ENCODE data around the gene FOXO4.
"Not testable (repeated sequence)": the region's sequence is repeated elsewhere in the genome, so short reads cannot be mapped to it uniquely, and the experiment has no call there.

Gene FOXO4

DNA sequence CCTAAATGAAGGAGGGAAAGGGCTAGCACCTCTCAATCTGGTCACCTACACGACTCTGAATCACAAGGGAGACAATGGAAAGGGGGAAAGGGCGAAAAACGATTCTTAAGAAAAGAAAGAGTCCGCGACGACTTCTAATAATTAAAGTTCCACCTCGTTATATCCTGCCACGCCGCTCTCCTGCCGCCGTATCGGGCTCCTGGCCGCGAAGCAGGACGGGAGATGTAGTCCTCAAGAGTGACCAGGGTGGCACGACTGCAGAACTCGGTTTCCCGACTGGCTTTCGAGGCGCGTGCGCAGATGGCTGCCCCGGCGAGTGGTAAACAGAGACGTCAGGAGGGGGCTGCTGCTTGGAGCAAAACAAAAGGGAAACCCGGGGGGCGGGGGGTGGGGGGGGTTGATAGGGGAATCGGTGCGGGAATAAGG lies at the start of gene FOXO4:
TSS of gene FOXO4 (plus strand) at position 297 of the 426 bp plus-strand sequence. CDS start 678 bp downstream, outside the sequence.
- DNase-seq: peak; percentile 86

DNA sequence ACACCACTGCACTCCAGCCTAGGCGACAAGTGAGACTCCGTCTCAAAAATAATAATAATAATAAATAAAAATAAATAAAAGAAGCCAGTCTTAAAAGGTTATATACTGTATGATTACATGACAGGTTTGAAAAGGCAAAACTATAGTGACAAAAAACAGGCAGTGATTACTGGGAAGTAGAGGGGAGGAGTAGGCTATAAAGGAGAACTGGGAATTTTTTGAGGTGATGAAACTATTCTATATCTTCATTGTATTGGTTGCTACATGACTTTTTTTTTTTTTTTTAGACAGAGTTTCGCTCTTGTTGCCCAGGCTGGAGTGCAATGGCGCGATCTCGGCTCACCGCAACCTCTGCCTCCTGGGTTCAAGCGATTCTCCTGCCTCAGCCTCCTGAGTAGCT lies 47.8 kb upstream of the FOXO4 start:
- not testable (repeated sequence) for DNase-seq

- no peak for DNase-seq
Measured at GRCh38 chrX:71052721-71053120, 42.9 kb upstream of the FOXO4 start.

GRCh38 chrX:71053217-71053621 lies 42.4 kb upstream of the FOXO4 start:
- no peak for DNase-seq

GRCh38 chrX:71056867-71057266 lies 38.8 kb upstream of the FOXO4 start:
- no peak for DNase-seq

DNA sequence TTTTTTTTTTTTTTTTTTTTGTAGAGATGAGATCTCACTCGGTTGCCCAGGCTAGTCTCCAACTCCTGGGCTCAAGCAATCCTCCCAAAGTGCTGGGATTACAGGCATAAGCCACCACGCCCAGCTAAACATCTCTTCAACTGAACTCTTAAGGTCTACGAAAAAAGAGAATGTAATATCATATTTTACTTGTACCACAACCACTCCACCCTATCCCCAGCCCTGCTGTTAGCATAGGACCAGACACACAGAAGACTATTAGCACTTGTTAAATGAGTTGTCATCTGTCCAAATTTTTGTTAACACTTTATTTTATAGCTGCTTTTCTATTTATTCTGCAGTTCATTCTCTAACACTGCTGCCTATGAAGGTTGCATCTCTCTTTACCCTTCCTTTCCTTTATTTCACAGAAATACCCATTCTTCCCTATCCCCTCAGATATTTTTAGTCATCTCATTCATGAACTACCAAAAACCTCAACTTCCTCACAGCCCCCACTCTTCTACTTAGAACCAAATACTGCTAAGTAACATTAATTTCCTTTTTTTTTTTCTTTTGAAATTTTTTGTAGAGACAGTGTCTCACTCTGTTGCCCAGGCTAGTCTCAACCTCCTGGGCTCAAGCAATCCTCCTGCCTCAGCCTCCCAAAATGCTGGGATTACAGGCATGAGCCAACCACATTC lies 37.7 kb upstream of the FOXO4 start:
- no peak for DNase-seq

GRCh38 chrX:71060127-71060526 lies 35.5 kb upstream of the FOXO4 start:
- DNase-seq: no peak

DNA sequence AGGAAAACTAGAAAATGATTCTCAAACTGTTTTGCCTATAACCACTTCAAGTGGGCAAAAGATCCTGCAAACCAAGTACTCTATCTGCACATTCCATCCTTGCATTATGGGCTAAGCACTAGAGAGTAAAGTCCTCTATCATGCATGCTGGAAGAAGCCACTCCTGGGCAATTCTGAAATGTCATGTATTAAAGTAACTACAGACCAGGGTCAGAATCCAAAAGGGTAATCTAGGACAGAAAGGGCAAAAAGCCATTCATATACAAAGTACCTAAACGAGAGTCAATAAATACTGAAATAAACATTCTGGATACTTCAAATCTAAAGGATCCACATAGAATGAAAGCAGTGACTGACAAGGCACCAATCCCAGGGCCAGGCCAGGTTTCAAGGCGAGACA lies 28.6 kb upstream of the FOXO4 start:
- DNase-seq: no peak

- no peak for DNase-seq
Measured at GRCh38 chrX:71067712-71068043, 28.0 kb upstream of the FOXO4 start.

- peak; percentile 82 for DNase-seq
Measured at GRCh38 chrX:71068044-71068918, 27.4 kb upstream of the FOXO4 start, which contains the start of gene SNX12. Gene SNX12 (minus strand): TSS chrX:71068334. CDS start chrX:71068306, 28 bp downstream.

GRCh38 chrX:71070531-71070930 lies 25.1 kb upstream of the FOXO4 start:
- DNase-seq: no peak

DNA sequence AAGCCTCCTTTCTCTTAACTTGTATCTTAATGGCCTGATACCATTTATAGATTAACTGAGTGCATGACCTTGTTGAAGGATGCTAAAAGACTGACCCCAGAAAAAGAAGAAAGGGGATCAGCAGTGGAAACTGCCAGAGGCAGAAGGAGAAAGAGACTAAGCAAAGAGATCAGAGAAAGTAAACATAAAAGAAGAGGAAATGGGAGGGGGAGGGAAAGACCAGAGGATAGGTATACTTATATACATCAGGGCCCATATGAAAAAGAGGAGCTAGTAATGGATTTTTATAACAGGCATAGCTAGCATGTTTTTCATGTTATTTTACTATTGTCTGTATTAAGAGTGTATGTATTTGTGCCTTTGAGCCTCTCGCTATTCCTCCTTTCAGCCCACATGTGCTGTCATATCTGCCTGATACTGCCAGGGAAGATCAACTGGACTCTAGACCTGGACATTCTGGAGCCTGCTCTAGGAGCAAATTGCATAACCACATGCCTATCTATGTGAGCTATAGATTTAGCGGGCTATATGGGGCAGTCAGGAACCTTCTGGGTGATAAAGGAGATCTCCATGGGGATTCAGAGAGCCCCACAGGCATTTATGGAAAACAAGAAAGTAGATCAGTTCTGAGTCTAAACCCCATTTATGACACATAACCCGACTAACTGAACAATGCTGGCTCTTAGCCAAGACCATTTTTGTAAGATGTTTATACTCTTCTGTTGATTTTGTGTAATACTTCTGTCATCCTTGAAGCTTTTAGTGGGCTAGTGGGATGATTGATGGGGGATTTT lies 14.1 kb upstream of the FOXO4 start:
- no peak for DNase-seq

- DNase-seq: no peak
Measured at GRCh38 chrX:71082124-71082647, 13.5 kb upstream of the FOXO4 start.

DNA sequence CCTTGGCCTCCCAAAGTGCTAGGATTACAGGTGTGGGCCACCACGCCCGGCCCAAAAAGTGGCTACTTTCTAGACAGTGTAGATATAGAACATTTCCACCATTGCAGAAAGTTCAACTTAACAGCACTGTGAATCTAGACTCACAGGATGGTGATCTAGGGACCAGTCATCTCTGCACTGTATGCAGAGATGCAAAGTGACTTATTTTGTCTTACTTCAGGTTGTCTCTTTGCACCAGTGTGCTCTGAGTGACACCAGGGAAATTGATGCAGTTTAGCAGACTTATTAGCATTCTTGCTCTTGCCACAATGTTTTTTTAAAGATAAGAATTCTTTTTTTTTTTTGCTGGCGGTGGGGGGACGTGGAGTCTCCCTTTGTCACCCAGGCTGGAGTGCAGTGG lies 12.8 kb upstream of the FOXO4 start:
- no peak for DNase-seq

DNA sequence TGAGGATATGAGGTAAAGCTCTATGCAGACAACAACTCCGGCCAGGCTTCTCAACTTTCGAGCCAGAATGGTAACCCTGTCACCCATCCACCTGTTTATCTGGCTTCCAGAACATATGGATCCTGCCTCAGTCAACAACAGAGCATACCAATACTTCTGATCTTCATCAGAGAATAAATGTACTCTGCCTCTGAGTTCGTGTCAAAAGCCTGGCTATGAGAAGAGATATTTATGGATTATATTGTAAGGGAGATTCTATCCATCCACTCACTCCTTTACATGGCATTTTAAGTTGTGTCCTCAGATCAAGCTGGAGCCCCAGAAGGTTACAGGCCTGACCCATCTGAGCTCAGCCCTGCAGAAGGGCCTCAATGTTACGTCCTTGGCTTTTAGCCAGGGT lies 9.8 kb upstream of the FOXO4 start:
- DNase-seq: no peak

DNA sequence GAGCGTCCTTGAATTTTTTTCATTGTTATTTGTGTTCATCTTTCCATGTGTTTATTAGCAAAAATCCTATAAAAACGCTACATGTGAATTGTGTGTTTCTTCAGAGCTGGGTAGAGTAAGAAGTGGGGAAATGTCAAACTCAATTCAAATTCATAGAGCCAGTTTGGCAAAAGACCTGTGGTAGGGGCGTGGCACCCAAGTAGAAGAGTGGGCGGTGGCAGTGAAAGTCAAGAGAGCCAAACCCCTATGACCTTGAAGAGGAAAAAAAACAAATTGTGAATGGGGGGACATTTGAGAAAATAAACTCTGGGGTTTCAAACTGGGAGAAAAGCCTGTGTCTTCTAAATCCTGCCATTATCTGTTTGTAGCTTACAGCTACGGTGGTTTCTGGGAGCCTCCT lies 4.4 kb upstream of the FOXO4 start:
- no peak for DNase-seq

GRCh38 chrX:71095033-71095432 lies 618 bp upstream of the FOXO4 start:
- DNase-seq: no peak

DNA sequence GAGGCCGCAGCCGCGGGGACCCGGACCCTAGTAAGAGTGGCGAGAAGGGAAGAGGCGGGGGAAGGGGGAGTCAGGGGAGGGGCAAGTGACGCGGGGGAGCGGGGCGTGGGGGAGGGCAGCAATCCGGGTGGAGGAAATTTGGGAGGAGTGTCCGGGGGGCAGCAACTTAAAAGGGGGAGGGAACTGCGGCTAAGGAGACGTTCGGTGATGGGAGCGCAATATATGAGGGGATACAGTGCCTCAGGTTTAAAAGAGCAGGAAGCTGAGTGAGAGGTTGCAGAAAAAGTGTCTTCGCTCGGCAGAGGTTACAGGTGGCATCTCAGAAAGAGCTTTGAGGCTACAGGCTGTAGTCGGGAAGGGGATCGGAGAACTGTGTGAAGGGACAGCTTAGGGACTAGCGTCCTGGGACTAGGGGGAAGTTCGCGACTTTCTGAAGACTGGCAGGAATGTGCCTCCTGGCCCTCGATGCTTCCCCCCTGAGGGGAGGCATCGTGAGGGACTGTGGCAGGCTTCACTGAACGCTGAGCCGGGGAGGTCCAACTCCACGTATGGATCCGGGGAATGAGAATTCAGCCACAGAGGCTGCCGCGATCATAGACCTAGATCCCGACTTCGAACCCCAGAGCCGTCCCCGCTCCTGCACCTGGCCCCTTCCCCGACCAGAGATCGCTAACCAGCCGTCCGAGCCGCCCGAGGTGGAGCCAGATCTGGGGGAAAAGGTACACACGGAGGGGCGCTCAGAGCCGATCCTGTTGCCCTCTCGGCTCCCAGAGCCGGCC lies 519 bp downstream of the FOXO4 start:
- peak; percentile 59 for DNase-seq

- DNase-seq: no peak
Measured at GRCh38 chrX:71096760-71097032, 1.0 kb downstream of the FOXO4 start.

GRCh38 chrX:71098302-71098701 lies 2.7 kb downstream of the FOXO4 start:
- peak; percentile 80 for DNase-seq

GRCh38 chrX:71098951-71099506 lies 3.4 kb downstream of the FOXO4 start:
- DNase-seq: no peak

DNA sequence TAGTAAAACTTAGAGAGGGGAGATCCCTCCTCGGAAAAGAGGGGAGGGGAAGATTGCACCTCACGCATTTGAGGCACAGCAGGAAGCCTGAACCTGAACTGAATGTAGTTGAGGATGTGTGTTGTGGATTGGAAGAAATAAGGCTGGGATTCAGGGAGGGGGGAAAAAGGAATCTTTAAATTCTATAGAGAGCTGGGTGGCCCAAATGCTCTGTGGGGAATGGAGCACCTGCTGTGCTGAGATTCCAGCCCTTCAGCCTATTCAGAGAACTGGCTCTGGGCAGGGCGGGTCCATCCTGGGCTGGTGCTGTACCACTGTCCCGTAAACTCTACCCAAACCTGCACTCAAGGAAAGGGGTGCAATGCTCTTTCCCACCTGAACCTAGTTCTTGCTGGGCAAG lies 4.1 kb downstream of the FOXO4 start:
- no peak for DNase-seq
